T follicular helper cell (primary cell): ENCODE measurements around the gene LRCH1.
A peak's percentile ranks its signal among the peaks of the same experiment; 100 is the strongest.

Experiments
- DNase-seq: peaks from one replicate; pipeline ENCODE4 v3.0.0-alpha.2; 2020; ENCODE audit warnings: low read depth

LRCH1 gene

GRCh38 chr13:46712524-46712923 is 159.6 kb downstream of the LRCH1 start:
- DNase-seq: no peak

- no peak for DNase-seq
Observed at GRCh38 chr13:46715363-46715762, 162.4 kb downstream of the LRCH1 start.

- DNase-seq: no peak
Observed at GRCh38 chr13:46716821-46717220, 163.9 kb downstream of the LRCH1 start.

GRCh38 chr13:46717275-46717674 is 164.3 kb downstream of the LRCH1 start:
- DNase-seq: no peak

GRCh38 chr13:46717856-46718255 is 164.9 kb downstream of the LRCH1 start:
- DNase-seq: no peak

- DNase-seq: no peak
Observed at GRCh38 chr13:46720189-46720588, 167.2 kb downstream of the LRCH1 start.

GRCh38 chr13:46721054-46721453 is 168.1 kb downstream of the LRCH1 start:
- DNase-seq: peak; percentile 31

GRCh38 chr13:46726347-46726746 is 173.4 kb downstream of the LRCH1 start:
- no peak for DNase-seq

GRCh38 chr13:46728777-46729176 is 175.8 kb downstream of the LRCH1 start:
- DNase-seq: no peak

GRCh38 chr13:46731535-46731934 is 178.6 kb downstream of the LRCH1 start:
- DNase-seq: no peak

GRCh38 chr13:46735425-46735824 is 182.5 kb downstream of the LRCH1 start:
- DNase-seq: no peak

GRCh38 chr13:46736541-46737310 is 183.8 kb downstream of the LRCH1 start:
- DNase-seq: no peak

GRCh38 chr13:46738055-46738454 is 185.1 kb downstream of the LRCH1 start:
- no peak for DNase-seq

GRCh38 chr13:46738766-46739165 is 185.8 kb downstream of the LRCH1 start:
- no peak for DNase-seq

- no peak for DNase-seq
Observed at GRCh38 chr13:46739447-46740098, 186.6 kb downstream of the LRCH1 start.

- DNase-seq: no peak
Observed at GRCh38 chr13:46743191-46743590, 190.2 kb downstream of the LRCH1 start.

- no peak for DNase-seq
Observed at GRCh38 chr13:46745062-46745461, 192.1 kb downstream of the LRCH1 start.

- no peak for DNase-seq
Observed at GRCh38 chr13:46745706-46746105, 192.7 kb downstream of the LRCH1 start.

GRCh38 chr13:46747031-46747820 is 194.3 kb downstream of the LRCH1 start:
- no peak for DNase-seq

GRCh38 chr13:46748300-46748699 is 195.3 kb downstream of the LRCH1 start:
- no peak for DNase-seq

GRCh38 chr13:46749951-46750350 is 197.0 kb downstream of the LRCH1 start:
- DNase-seq: no peak

GRCh38 chr13:46751811-46752635 is 199.1 kb downstream of the LRCH1 start:
- DNase-seq: no peak
